Measurements from ENCODE around the gene FARSA.

DNA sequence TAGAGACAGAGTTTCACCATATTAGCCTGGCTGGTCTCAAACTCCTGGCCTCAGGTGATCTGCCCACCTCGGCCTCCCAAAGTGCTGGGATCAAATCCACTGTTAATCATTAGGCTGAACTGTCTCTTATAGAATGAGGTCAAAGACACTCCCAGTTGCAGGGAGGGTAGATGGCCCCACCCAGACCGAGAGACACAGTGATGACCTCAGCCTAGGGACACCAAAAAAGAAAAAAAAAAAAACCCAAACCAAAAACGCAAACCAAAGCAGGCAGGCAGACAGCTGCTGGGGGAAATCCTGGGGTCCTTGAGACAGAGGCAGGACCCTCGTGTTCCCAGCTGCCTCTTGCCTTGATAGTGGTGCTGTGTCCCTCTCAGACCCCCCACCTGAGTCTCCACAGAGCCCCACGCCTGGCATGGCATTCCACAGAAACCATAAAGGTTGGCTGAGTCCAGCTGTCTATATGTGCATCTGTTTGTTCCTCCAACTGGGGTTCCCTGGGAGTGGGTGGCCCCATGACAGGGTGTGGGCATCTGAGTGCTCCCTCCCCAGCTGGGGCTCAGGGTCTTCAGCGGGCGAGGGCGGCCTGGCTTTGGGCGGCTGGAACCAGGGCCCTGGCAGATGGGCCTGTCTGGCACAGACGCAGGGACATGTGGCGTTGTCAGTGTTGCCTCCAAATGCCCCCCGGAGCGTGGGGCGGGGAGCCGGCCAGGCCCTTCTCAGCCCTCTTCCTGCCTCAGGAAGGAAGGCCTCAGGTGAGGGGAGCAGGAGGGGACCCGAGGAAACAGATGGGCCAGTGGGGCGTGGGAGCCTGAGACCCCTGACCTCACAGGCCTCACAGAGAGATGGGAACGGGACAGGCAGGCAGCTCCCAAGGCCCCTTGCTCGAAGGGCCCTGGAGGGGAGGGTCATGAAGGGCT, 41.0 kb upstream of the FARSA start:
- TF ChIP-seq POLR2A (IDR thresholded peaks at IDR 0.05) (no peak), EP300 (IDR thresholded peaks at IDR 0.05) (no peak)
- TF ChIP-seq, protein P1, sequence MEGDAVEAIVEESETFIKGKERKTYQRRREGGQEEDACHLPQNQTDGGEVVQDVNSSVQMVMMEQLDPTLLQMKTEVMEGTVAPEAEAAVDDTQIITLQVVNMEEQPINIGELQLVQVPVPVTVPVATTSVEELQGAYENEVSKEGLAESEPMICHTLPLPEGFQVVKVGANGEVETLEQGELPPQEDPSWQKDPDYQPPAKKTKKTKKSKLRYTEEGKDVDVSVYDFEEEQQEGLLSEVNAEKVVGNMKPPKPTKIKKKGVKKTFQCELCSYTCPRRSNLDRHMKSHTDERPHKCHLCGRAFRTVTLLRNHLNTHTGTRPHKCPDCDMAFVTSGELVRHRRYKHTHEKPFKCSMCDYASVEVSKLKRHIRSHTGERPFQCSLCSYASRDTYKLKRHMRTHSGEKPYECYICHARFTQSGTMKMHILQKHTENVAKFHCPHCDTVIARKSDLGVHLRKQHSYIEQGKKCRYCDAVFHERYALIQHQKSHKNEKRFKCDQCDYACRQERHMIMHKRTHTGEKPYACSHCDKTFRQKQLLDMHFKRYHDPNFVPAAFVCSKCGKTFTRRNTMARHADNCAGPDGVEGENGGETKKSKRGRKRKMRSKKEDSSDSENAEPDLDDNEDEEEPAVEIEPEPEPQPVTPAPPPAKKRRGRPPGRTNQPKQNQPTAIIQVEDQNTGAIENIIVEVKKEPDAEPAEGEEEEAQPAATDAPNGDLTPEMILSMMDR (IDR thresholded peaks at IDR 0.05), result no peak

Data from upper lobe of left lung (tissue), 4 donors.